RWPE2 (cell line): ENCODE data around the gene PPM1L.

Experiments
- ATAC-seq: fragments of 200-7000 bp; cut with Tn5 transposase; 3 replicates; pipeline ENCODE4 v1.9.1; 2021; ENCODE audit warnings: low read depth
- DNase-seq: peaks from one replicate; pipeline ENCODE4 v3.0.0-alpha.2; 2020; ENCODE audit warnings: low spot score
- H3K27ac ChIP-seq: fragments of 450-650 bp; 2 replicates; pipeline ENCODE4 v1.5.1; 2017; ENCODE audit warnings: mild to moderate bottlenecking; ENCODE audit not compliant: poor library complexity, severe bottlenecking
- H3K27me3 ChIP-seq: fragments of 250-450 bp; sonication (Bioruptor Pico); 2 replicates; pipeline ENCODE4 v1.5.1; 2021; ENCODE audit warnings: mild to moderate bottlenecking, moderate library complexity; ENCODE audit not compliant: insufficient read depth, poor library complexity, severe bottlenecking
- H3K36me3 ChIP-seq: fragments of 250-450 bp; sonication (Bioruptor Pico); 2 replicates; pipeline ENCODE4 v1.5.1; 2020; ENCODE audit warnings: low read depth, mild to moderate bottlenecking, moderate library complexity
- H3K4me1 ChIP-seq: fragments of 250-450 bp; sonication (Bioruptor Pico); 2 replicates; pipeline ENCODE4 v1.5.1; 2021; ENCODE audit warnings: mild to moderate bottlenecking, moderate library complexity; ENCODE audit not compliant: insufficient read depth, poor library complexity, severe bottlenecking
- H3K4me3 ChIP-seq: fragments of 250-450 bp; sonication (Bioruptor Pico); 2 replicates; pipeline ENCODE4 v1.5.1; 2021; ENCODE audit warnings: mild to moderate bottlenecking, moderate library complexity; ENCODE audit not compliant: severe bottlenecking
- H3K9me3 ChIP-seq: fragments of 250-450 bp; sonication (Bioruptor Pico); 2 replicates; pipeline ENCODE4 v1.5.1; 2021; ENCODE audit warnings: mild to moderate bottlenecking, moderate library complexity; ENCODE audit not compliant: severe bottlenecking
- TF ChIP-seq, protein P1 (sequence below): fragments of 450-650 bp; IDR thresholded peaks from one replicate; pipeline ENCODE4 v1.5.1; 2017; ENCODE audit warnings: mild to moderate bottlenecking, moderate library complexity; ENCODE audit not compliant: poor library complexity, severe bottlenecking

PPM1L gene

DNA sequence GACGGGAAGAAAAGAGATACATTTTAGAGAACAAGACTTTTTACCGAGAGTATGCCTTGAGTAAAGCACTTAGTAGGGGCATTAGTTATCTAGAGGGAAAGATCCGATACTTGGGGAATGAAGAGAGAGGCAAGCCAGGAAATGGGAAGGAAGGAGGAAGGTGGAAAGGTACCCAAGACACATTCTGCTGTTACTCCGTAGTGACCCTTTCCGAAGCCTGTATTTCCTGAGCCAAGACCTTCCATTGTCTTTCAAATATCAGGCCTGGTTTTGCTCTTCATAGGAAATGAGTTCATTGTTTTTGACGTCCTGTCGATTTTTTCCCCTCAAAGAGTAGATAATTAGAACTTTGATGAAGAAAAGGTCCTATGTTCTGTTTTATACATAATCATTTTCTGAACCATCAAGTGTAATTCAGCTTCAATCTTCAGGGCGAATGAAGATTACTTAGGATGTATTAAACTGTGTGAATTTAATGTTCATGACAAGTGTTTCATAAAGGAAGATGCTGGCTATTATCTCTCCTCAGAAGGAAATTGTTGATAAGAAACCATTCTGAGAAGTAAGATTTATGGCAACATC lies 95.7 kb downstream of the PPM1L start:
- no peak overlapping the region for H3K4me3 ChIP-seq
- no peaks in the 10 kb centered on the region for H3K36me3 ChIP-seq
- no peaks in the 10 kb centered on the region for H3K4me1 ChIP-seq
- no peaks in the 10 kb centered on the region for H3K27me3 ChIP-seq
- H3K27ac ChIP-seq, result no peak overlapping the region
- DNase-seq, result no peak
- no peak for ATAC-seq
- no peaks in the 10 kb centered on the region for H3K9me3 ChIP-seq
- TF ChIP-seq, protein P1, sequence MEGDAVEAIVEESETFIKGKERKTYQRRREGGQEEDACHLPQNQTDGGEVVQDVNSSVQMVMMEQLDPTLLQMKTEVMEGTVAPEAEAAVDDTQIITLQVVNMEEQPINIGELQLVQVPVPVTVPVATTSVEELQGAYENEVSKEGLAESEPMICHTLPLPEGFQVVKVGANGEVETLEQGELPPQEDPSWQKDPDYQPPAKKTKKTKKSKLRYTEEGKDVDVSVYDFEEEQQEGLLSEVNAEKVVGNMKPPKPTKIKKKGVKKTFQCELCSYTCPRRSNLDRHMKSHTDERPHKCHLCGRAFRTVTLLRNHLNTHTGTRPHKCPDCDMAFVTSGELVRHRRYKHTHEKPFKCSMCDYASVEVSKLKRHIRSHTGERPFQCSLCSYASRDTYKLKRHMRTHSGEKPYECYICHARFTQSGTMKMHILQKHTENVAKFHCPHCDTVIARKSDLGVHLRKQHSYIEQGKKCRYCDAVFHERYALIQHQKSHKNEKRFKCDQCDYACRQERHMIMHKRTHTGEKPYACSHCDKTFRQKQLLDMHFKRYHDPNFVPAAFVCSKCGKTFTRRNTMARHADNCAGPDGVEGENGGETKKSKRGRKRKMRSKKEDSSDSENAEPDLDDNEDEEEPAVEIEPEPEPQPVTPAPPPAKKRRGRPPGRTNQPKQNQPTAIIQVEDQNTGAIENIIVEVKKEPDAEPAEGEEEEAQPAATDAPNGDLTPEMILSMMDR, result no peak

GRCh38 chr3:160852856-160853255 lies 96.8 kb downstream of the PPM1L start:
- H3K27me3 ChIP-seq, result no peaks in the 10 kb centered on the region
- H3K36me3 ChIP-seq, result no peaks in the 10 kb centered on the region
- TF ChIP-seq, protein P1, result no peak
- DNase-seq, result no peak
- H3K27ac ChIP-seq, result no peak overlapping the region
- H3K9me3 ChIP-seq, result no peaks in the 10 kb centered on the region
- no peak for ATAC-seq
- H3K4me3 ChIP-seq, result no peak overlapping the region
- H3K4me1 ChIP-seq, result no peaks in the 10 kb centered on the region

DNA sequence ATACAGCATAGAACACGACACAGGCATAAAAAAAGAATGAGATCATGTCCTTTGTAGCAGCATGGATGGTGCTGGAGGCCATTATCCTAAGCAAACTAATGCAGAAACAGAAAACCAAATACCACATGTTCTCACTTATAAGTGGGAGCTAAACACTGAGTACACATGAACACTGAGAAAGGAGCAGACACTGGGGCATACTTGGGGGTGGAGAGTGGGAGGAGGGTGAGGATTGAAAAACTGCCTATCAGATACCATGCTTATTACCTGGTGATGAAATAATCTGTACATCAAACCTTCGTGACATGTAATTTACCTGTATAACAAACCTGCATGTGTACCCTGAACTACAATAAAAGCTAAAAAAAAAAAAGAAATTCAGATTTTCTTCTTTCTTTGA lies 100.4 kb downstream of the PPM1L start:
- TF ChIP-seq, protein P1, result no peak
- DNase-seq, result no peak
- H3K36me3 ChIP-seq, result no peaks in the 10 kb centered on the region
- ATAC-seq, result no peak
- H3K9me3 ChIP-seq, result no peaks in the 10 kb centered on the region
- H3K4me3 ChIP-seq, result no peak overlapping the region
- H3K4me1 ChIP-seq, result no peaks in the 10 kb centered on the region
- H3K27me3 ChIP-seq, result no peaks in the 10 kb centered on the region
- H3K27ac ChIP-seq, result no peak overlapping the region

DNA sequence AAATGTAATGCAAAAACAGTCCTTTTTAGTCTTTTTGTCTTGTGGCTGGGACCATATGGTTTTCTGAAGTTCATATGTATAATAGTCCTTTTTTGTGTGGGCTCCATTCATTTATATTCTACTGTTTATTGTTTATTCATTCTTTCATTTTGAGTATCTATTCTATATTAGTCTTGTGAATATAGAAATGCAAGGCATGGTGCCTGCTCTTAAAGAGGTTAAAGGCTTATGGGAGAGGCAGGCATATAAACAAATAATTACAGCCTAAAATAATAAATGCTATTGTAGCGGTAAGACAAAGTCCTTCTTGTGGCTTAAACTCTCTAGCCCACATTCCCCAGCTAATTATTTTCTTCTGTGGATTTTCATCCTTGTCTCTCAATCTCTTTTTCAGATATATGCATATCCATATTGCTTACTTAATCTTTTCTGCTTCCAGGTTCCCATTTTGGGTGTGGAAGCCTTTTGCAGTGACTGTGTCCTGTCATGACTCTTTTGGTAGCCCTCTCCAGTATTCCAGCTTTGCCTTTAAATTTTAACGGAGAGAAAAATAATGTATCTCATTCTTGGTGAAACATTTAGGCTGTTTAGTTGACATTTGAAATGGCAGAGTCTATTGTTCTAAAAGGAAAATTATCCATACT lies 101.6 kb downstream of the PPM1L start:
- no peaks in the 10 kb centered on the region for H3K4me1 ChIP-seq
- DNase-seq (no peak), ATAC-seq (no peak)
- H3K27me3 ChIP-seq, result no peaks in the 10 kb centered on the region
- no peaks in the 10 kb centered on the region for H3K9me3 ChIP-seq
- H3K4me3 ChIP-seq, result no peak overlapping the region
- H3K36me3 ChIP-seq, result no peaks in the 10 kb centered on the region
- TF ChIP-seq, protein P1, result no peak
- no peak overlapping the region for H3K27ac ChIP-seq

- no peak for DNase-seq
- TF ChIP-seq, protein P1, result no peak
These were observed 104.3 kb downstream of the PPM1L start for GRCh38 chr3:160860346-160860745.

More at GRCh38 chr3:160860346-160860745, 104.3 kb downstream of the PPM1L start:
- Histone ChIP-seq H3K4me1 (no peaks in the 10 kb centered on the region), H3K9me3 (no peaks in the 10 kb centered on the region), H3K36me3 (no peaks in the 10 kb centered on the region), H3K27ac (no peak overlapping the region), H3K27me3 (no peaks in the 10 kb centered on the region), H3K4me3 (no peak overlapping the region)
- ATAC-seq, result no peak
